ENCODE measurements around the gene ANKRD34C.
"Not testable (repeated sequence)": the region's sequence is repeated elsewhere in the genome, so short reads cannot be mapped to it uniquely, and the experiment has no call there.

DNA sequence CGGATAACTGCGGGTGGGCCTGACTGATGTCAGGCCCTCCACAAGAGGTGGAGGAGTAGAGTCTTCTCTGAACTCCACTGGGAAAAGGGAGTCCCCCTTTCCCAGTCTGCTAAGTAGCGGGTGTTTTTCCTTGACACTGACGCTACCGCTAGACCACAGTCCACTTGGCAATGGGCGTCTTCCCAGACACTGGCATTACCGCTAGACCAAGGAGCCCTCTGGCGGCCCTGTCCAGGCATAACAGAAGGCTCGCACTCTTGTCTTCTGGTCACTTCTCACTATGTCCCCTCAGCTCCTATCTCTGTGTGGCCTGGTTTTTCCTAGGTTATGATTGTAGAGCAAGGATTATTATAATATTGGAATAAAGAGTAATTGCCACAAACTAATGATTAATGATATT lies 37.5 kb downstream of the ANKRD34C start:
- not testable (repeated sequence) for TF ChIP-seq CTCF (IDR thresholded peaks at IDR 0.05 in 4 of 5, conservative IDR thresholded peaks at IDR 0.05 in 1 of 5); POLR2A (IDR thresholded peaks at IDR 0.05)
